ENCODE results near the gene CNGA3.
A peak's percentile ranks its signal among the peaks of the same experiment; 100 is the strongest.
"Not testable (repeated sequence)": the region's sequence is repeated elsewhere in the genome, so short reads cannot be mapped to it uniquely, and the experiment has no call there.

CNGA3 gene

GRCh38 chr2:98404556-98405250 lies 58.4 kb downstream of the CNGA3 start:
- DNase-seq = no peak

GRCh38 chr2:98405301-98405700 lies 59.0 kb downstream of the CNGA3 start:
- no peak for DNase-seq

- DNase-seq = no peak
These were observed 61.9 kb downstream of the CNGA3 start for GRCh38 chr2:98408155-98408554.

- DNase-seq = peak; percentile 11 to 28
These were observed 66.6 kb downstream of the CNGA3 start for GRCh38 chr2:98412751-98413458.

GRCh38 chr2:98414246-98414645 lies 68.0 kb downstream of the CNGA3 start:
- not testable (repeated sequence) for DNase-seq

- not testable (repeated sequence) for DNase-seq
These were observed 69.5 kb downstream of the CNGA3 start for GRCh38 chr2:98415719-98416248.

- DNase-seq = no peak
These were observed 70.3 kb downstream of the CNGA3 start for GRCh38 chr2:98416383-98417159.

GRCh38 chr2:98419544-98419943 lies 73.3 kb downstream of the CNGA3 start:
- DNase-seq = no peak

- DNase-seq = no peak
These were observed 73.9 kb downstream of the CNGA3 start for GRCh38 chr2:98419977-98420725.

- no peak for DNase-seq
These were observed 76.2 kb downstream of the CNGA3 start for GRCh38 chr2:98422449-98422848.

GRCh38 chr2:98426771-98427170 lies 80.5 kb downstream of the CNGA3 start:
- no peak for DNase-seq

- DNase-seq = no peak
These were observed 85.9 kb downstream of the CNGA3 start for GRCh38 chr2:98432145-98432544.

GRCh38 chr2:98433363-98433964 lies 87.2 kb downstream of the CNGA3 start:
- no peak for DNase-seq

- no peak for DNase-seq
These were observed 88.2 kb downstream of the CNGA3 start for GRCh38 chr2:98434492-98434891.

GRCh38 chr2:98435670-98436069 lies 89.4 kb downstream of the CNGA3 start:
- DNase-seq = not testable (repeated sequence)

- DNase-seq = no peak
These were observed 90.5 kb downstream of the CNGA3 start for GRCh38 chr2:98436734-98437133.

- DNase-seq = no peak
These were observed 92.2 kb downstream of the CNGA3 start for GRCh38 chr2:98438190-98439133.

GRCh38 chr2:98441706-98442450 lies 95.6 kb downstream of the CNGA3 start:
- DNase-seq = no peak

- no peak for DNase-seq
These were observed 96.2 kb downstream of the CNGA3 start for GRCh38 chr2:98442488-98442887.
